Skeletal muscle satellite cell (primary cell): ENCODE results near the gene SSR1.
"Not testable (repeated sequence)": the region's sequence is repeated elsewhere in the genome, so short reads cannot be mapped to it uniquely, and the experiment has no call there.

Experiments
- H3K27me3 ChIP-seq: 2 replicates; pipeline ENCODE4 v1.7.0; 2013; ENCODE audit warnings: low read length; ENCODE audit not compliant: control insufficient read depth, insufficient read depth
- H3K36me3 ChIP-seq: 2 replicates; pipeline ENCODE4 v1.7.0; 2013; ENCODE audit warnings: mild to moderate bottlenecking, control low read depth, low read length; ENCODE audit not compliant: insufficient read depth
- H3K4me1 ChIP-seq: 2 replicates; pipeline ENCODE4 v1.7.0; 2013; ENCODE audit warnings: low read length; ENCODE audit not compliant: control insufficient read depth, insufficient read depth
- H3K4me2 ChIP-seq: 2 replicates; pipeline ENCODE4 v1.7.0; 2013; ENCODE audit warnings: mild to moderate bottlenecking, low read length
- H3K4me3 ChIP-seq: 2 replicates; pipeline ENCODE4 v1.7.0; 2013; ENCODE audit warnings: low read length
- H3K9ac ChIP-seq: 2 replicates; pipeline ENCODE4 v1.7.0; 2013; ENCODE audit warnings: mild to moderate bottlenecking, low read depth, low read length, moderate library complexity
- H3K9me3 ChIP-seq: replicated peaks from 2 replicates; pipeline ENCODE4 v1.7.0; 2013; ENCODE audit warnings: mild to moderate bottlenecking, control low read depth, low read length

Gene SSR1

DNA sequence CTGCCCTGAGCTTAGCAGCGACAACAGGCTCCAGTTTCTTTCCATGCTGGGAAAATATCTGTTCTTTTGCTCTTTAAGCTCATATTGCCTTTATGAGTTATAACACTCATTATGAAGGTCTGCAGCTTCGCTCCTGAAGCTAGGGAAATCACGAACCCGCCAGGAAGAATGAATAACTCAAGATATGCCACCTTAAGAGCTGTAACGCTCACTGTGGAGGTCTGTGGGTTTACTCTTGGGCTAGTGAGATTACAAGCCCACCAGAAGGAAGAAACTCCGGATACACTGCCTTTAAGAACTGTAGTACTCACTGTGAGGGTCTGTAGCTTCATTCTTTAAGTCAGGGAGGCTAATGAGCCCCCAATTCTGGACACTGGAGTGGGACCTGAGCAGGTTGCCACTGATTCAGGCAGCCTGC, 3.0 kb upstream of the SSR1 start:
- Histone ChIP-seq H3K27me3 (peaks cover 3% of the 10 kb centered on the region), H3K36me3 (no peaks in the 10 kb centered on the region), H3K4me3 (no peak overlapping the region), H3K9ac (no peak overlapping the region), H3K4me2 (no peak overlapping the region), H3K9me3 (no peaks in the 10 kb centered on the region), H3K4me1 (peaks cover 4% of the 10 kb centered on the region)

DNA sequence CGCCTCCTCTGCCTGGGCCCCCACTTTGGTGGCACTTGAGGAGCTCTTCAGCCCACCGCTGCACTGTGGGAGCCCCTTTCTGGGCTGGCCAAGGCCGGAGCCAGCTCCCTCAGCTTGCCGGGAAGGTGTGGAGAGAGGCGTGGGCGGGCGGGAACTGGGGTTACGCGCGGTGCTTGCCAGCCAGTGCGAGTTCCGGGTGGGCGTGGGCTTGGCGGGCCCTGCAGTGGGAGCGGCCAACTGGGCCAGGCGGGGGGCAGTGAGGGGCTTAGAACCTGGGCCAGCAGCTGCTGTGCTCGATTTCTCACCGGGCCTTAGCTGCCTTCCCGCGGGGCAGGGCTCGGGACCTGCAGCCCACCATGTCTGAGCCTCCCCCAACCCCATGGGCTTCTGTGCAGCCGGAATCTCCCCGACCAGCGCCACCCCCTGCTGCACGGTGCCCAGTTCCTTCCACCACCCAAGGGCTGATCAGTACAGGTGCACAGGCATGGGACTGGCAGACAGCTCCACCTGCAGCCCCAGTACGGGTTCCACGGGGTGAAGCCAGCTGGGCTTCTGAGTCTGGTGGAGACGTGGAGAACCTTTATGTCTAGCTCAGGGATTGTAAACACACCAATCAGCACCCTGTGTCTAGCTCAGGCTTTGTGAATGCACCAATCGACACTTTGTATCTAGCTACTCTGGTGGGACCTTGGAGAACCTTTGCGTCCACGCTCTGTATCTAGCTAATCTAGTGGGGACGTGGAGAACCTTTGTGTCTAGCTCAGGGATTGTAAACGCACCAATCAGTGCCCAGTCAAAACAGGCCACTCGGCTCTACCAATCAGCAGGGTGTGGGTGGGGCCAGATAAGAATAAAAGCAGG, 2.3 kb upstream of the SSR1 start:
- H3K4me1 ChIP-seq, H3K4me3 ChIP-seq, H3K9me3 ChIP-seq, H3K4me2 ChIP-seq, H3K9ac ChIP-seq, H3K36me3 ChIP-seq, H3K27me3 ChIP-seq: not testable (repeated sequence)

DNA sequence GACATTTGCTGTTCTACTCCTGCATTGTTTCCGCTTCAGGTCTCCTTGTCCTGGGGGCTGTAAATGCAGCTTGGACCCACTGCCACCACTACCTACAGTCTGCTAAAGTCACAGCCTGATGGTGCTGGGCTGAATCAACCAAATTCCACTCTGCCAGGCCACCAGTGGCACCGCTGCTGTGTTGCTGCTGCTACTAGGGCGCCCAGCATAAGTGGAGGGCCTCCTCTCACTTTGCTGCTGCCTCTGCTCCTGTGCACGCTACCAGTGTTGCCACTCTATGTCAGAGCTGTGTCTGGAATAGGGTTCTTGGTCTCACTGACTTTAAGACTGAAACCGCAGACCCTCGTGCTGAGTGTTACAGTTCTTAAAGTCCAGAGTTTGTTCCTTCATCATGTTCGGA, 1.4 kb upstream of the SSR1 start:
- Histone ChIP-seq H3K4me2 (no peak overlapping the region), H3K9ac (no peak overlapping the region), H3K4me1 (peaks cover 5% of the 10 kb centered on the region), H3K4me3 (no peak overlapping the region), H3K36me3 (peaks cover 6% of the 10 kb centered on the region), H3K27me3 (peaks cover 3% of the 10 kb centered on the region), H3K9me3 (no peaks in the 10 kb centered on the region)

DNA sequence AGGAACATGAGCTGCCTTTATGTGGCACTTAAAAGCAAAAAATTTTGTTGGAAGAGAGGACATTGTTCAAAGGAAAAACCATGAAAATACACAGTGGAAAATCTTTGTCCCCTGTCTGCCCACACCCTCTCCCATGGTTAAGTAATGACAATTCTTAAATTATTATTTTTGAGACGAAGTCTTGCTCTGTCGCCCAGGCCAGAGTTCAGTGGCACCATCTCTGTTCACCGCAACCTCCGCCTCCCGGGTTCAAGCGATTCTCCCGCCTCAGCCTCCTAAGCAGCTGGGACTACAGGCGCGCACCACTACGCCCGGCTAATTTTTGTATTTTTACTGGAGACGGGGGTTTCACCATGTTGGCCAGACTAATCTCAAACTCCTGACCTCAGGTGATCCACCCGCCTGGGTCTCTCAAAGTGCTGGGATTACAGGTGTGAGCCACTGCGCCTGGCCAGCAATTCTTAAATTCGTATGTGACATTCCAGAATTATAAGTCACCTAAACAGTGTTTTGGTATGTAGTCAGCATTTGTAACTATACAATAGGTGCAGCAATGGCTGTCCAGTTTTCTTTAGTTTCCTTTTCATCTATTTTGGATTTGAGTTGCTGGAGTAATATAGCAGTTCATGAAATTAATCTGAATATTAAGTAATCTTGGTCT, 636 bp upstream of the SSR1 start:
- no peaks in the 10 kb centered on the region for H3K9me3 ChIP-seq

DNA sequence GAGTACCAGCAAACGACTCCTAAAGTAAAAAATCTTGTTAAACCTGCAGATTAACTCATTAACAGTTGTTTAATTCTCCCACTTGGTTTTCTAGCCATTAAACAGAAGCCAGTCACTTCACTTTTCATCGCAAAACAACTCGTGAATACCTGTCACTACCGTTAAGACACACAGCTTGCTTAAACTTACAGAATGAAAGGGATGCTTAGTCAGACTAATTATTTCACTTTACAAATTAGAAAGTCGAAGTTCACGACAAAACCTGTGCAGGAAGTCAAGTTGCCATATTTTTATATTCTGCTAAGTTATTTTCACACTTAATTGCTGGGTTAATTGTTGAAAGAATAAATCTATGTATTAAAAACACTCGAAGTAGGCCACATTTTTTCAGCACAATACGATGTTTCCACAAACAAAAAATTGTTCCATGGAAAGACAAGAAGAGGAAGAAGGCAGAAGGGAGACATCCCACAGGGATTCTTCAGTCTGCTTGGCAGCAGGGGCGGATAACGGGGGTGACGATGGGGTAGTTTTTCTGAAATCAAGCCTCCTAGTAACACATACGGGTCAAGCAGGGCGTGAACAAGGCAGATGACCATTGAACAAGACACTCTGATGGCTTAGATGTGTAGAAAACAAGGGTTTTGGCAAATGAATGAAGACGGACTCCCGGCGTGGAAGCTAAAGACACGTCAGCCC, 933 bp downstream of the SSR1 start:
- Histone ChIP-seq H3K4me1 (peaks cover 5% of the 10 kb centered on the region), H3K36me3 (peaks cover 28% of the 10 kb centered on the region), H3K9me3 (no peaks in the 10 kb centered on the region), H3K27me3 (no peaks in the 10 kb centered on the region), H3K9ac (peak overlapping the region; percentile 99), H3K4me2 (peak overlapping the region; percentile 73), H3K4me3 (peak overlapping the region; percentile 79)

More for the DNA sequence above, 636 bp upstream of the SSR1 start:
- H3K4me3 ChIP-seq: peak overlapping the region; percentile 79
- H3K4me1 ChIP-seq: peaks cover 5% of the 10 kb centered on the region
- peaks cover 1% of the 10 kb centered on the region for H3K27me3 ChIP-seq
- H3K9ac ChIP-seq: peak overlapping the region; percentile 99
- peaks cover 13% of the 10 kb centered on the region for H3K36me3 ChIP-seq
- peak overlapping the region; percentile 80 for H3K4me2 ChIP-seq

DNA sequence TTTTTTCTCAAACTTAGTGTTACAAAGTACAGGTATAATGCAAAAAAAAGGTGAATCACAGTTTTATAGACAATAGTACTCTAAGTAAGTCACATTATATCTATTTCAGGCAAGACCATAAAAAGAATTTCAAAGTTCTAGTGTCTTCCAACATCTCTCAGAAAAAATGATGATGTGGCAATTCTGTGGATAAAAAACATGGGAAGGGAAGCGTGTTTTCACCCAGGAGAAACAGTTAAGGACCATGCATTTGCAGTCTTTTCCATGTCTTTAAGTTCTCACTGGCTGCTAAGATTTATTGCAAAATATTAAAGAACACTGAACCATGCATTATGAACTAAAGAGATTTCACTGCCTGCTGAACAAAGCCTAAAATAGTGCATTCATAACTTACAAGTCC, 1.8 kb downstream of the SSR1 start:
- H3K27me3 ChIP-seq: no peaks in the 10 kb centered on the region
- H3K4me2 ChIP-seq: peak overlapping the region; percentile 73
- peaks cover 5% of the 10 kb centered on the region for H3K4me1 ChIP-seq
- H3K4me3 ChIP-seq: peak overlapping the region; percentile 79
- H3K9ac ChIP-seq: peak overlapping the region; percentile 99
- peaks cover 31% of the 10 kb centered on the region for H3K36me3 ChIP-seq
- no peaks in the 10 kb centered on the region for H3K9me3 ChIP-seq

DNA sequence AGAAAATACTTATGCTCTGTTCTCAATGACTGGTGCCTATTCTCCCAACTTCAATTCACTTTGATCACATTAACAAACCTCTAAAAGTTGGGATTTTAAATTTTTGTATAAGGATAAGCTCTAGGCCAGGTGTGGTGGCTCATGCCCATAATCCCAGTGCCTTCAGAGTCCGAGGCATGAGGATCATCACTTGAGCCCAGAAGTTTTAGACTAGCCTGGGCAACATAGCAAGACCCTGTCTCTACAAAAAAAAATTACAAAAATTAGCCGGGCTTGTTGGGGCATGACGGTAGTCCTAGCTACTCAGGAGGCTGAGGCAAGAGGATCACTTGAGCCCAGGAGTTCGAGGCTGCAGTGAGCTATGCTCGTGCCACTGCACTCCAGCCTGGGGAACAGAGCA, 3.9 kb downstream of the SSR1 start:
- Histone ChIP-seq H3K9ac (no peak overlapping the region), H3K9me3 (no peaks in the 10 kb centered on the region), H3K4me1 (peaks cover 5% of the 10 kb centered on the region), H3K27me3 (no peaks in the 10 kb centered on the region), H3K4me3 (no peak overlapping the region), H3K36me3 (peaks cover 49% of the 10 kb centered on the region), H3K4me2 (no peak overlapping the region)

DNA sequence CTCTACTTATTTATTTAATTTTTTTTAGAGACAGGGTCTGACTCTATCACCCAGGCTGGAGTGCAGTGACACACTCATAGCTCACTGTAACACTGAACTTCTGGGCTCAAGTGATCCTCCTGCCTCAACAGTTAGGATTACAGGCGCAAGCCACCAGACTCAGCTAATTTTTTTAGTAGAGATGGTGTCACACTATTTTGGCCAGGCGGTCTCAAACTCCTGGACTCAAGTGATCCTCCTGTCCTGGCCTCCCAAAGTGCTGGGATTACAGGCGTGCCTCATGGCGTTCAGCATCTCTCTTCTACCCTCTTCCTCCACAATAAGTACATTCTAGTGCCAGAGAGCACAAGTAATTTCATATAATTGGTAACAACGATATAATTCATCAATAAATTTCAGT, 5.5 kb downstream of the SSR1 start:
- Histone ChIP-seq H3K27me3 (no peaks in the 10 kb centered on the region), H3K4me2 (no peak overlapping the region), H3K4me1 (peaks cover 5% of the 10 kb centered on the region), H3K4me3 (no peak overlapping the region), H3K9me3 (no peaks in the 10 kb centered on the region), H3K9ac (no peak overlapping the region), H3K36me3 (peaks cover 62% of the 10 kb centered on the region)

DNA sequence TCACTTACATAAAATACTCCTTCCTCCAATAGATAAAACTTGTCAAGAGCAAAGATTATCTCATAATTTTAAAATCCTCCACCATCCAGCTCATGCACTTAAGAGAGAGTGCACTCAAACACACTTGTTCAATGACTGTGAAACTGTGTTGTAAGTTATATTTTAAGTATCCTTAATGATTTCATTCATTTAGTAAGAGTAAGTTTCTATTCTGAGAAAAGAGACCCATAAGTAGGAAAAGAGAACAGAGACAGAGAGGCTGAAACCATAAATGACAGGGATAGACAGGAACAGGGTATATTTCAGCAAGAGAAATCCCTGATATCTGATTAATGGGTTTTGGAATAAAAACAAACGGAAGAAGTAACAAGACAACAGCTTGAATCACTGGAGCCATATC, 8.2 kb downstream of the SSR1 start:
- Histone ChIP-seq H3K4me1 (no peaks in the 10 kb centered on the region), H3K9ac (no peak overlapping the region), H3K4me3 (no peak overlapping the region), H3K27me3 (no peaks in the 10 kb centered on the region), H3K36me3 (peaks cover 85% of the 10 kb centered on the region), H3K9me3 (no peaks in the 10 kb centered on the region), H3K4me2 (no peak overlapping the region)

DNA sequence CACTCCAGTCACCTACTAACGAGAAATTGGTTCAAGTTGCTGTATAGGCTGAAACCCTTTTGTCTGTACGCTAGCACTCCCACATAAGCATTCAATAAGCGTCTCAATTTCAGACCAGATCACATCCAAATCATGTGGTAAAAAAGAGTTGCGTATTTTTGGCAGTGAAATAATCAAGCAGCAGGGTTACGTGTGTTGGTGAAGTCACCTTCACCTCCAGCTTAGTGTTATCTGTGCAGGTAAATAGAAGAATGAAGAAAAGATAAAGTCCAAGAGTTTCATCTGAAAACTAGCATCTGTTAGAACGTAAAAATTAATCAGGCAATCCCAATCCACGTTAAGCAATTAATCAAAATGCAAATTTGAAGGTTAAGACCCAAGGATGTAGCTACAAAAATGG, 11.3 kb downstream of the SSR1 start:
- Histone ChIP-seq H3K4me3 (no peak overlapping the region), H3K4me1 (no peaks in the 10 kb centered on the region), H3K27me3 (no peaks in the 10 kb centered on the region), H3K4me2 (no peak overlapping the region), H3K36me3 (peaks cover 85% of the 10 kb centered on the region), H3K9ac (no peak overlapping the region), H3K9me3 (no peaks in the 10 kb centered on the region)

DNA sequence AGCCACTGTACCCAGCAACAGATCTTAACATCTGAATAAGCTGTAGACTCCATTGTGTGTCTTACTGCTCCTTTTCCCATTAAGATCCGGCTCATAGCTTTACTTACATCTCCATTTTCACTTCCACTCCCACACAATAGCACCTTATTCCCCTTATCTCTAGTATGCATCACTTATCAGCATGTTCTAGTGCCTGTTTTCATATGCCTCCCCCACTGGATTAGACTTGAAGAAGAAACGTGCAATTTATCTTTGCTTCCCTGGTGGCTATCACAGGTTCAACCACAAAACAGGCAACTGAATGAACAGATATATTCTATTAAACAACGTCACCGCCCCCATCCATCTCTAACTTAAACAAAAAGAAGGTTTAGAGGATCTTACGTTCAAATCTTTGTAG, 12.1 kb downstream of the SSR1 start:
- Histone ChIP-seq H3K9me3 (no peaks in the 10 kb centered on the region), H3K4me1 (no peaks in the 10 kb centered on the region), H3K27me3 (no peaks in the 10 kb centered on the region), H3K4me2 (no peak overlapping the region), H3K9ac (no peak overlapping the region), H3K4me3 (no peak overlapping the region), H3K36me3 (peaks cover 90% of the 10 kb centered on the region)
